Keratinocyte (primary cell): ENCODE results near the gene IGF1. TPM values are rescaled to one million over a fixed set of nuclear protein-coding genes. Genes with fewer than 3 reads are reported as not detected.

Experiments
- DNase-seq: peaks from one replicate; pipeline ENCODE4 v3.0.0-alpha.2; 2011; ENCODE audit warnings: low read depth, missing footprints, low spot score
- FAIRE-seq: peaks from 2 replicates; lab custom pipeline; 2011; peaks lifted over from hg19 to GRCh38; lab: Jason Lieb, UNC
- H2AFZ ChIP-seq: 2 replicates; pipeline ENCODE4 v1.6.0; 2012; ENCODE audit warnings: low read length, control low read depth, inconsistent platforms; ENCODE audit not compliant: control insufficient read depth
- H3K27ac ChIP-seq: 2 replicates; pipeline ENCODE4 v1.5.1; 2011; ENCODE audit warnings: low read length; ENCODE audit not compliant: control insufficient read depth, insufficient read depth
- H3K27me3 ChIP-seq: 3 replicates; pipeline ENCODE4 v1.6.0; 2011; ENCODE audit warnings: low read length; ENCODE audit not compliant: control insufficient read depth, insufficient read depth; ENCODE audit errors: extremely low read depth
- H3K36me3 ChIP-seq, 2 experiments: 2 replicates in 1 of 2; 3 replicates in 1 of 2; pipeline ENCODE4 v1.5.1; 2011; ENCODE audit warnings: low read length in 2 of 2, mild to moderate bottlenecking in 1 of 2; ENCODE audit not compliant: control insufficient read depth in 2 of 2, insufficient read depth in 2 of 2; ENCODE audit errors: extremely low read depth in 1 of 2
- H3K4me1 ChIP-seq: 3 replicates; pipeline ENCODE4 v1.5.1; 2011; ENCODE audit warnings: low read length; ENCODE audit not compliant: control insufficient read depth, insufficient read depth; ENCODE audit errors: extremely low read depth
- H3K4me2 ChIP-seq: 3 replicates; pipeline ENCODE4 v1.6.0; 2011; ENCODE audit warnings: low read depth, low read length; ENCODE audit not compliant: control insufficient read depth, insufficient read depth; ENCODE audit errors: extremely low read depth
- H3K4me3 ChIP-seq, 3 experiments: fragments of 200-600 bp in 1 of 3; sonication (generic) in 1 of 3; 2 replicates in 2 of 3; 3 replicates in 1 of 3; pipeline ENCODE4 v1.5.1; 2011 to 2016; ENCODE audit warnings: low read length in 3 of 3, mild to moderate bottlenecking in 3 of 3, control low read depth in 2 of 3, inconsistent platforms in 1 of 3, low read depth in 1 of 3, mixed read lengths in 1 of 3, mixed run types in 1 of 3, moderate library complexity in 1 of 3; ENCODE audit not compliant: control insufficient read depth in 2 of 3, insufficient read depth in 2 of 3; ENCODE audit errors: extremely low read depth in 1 of 3
- H3K79me2 ChIP-seq: 2 replicates; pipeline ENCODE4 v1.6.0; 2012; ENCODE audit warnings: low read length; ENCODE audit not compliant: control insufficient read depth, insufficient read depth
- H3K9ac ChIP-seq: 3 replicates; pipeline ENCODE4 v1.6.0; 2011; ENCODE audit warnings: low read length; ENCODE audit not compliant: control insufficient read depth, insufficient read depth; ENCODE audit errors: extremely low read depth
- H3K9me1 ChIP-seq: 3 replicates; pipeline ENCODE4 v1.6.0; 2011; ENCODE audit warnings: low read length; ENCODE audit not compliant: control insufficient read depth, insufficient read depth; ENCODE audit errors: extremely low read depth
- H3K9me3 ChIP-seq: 2 replicates; pipeline ENCODE4 v1.5.1; 2012; ENCODE audit warnings: low read depth, low read length; ENCODE audit not compliant: control insufficient read depth
- H4K20me1 ChIP-seq: 3 replicates; pipeline ENCODE4 v1.6.0; 2011; ENCODE audit warnings: low read length; ENCODE audit not compliant: control insufficient read depth, insufficient read depth; ENCODE audit errors: extremely low read depth
- CTCF ChIP-seq, 3 experiments: IDR thresholded peaks in 1 of 3; conservative IDR thresholded peaks in 1 of 3; optimal IDR thresholded peaks in 1 of 3; 2 replicates in 2 of 3; 3 replicates in 1 of 3; pipeline versions ENCODE3 to v1.5.1; 2011; ENCODE audit warnings: low read length in 3 of 3, mild to moderate bottlenecking in 3 of 3, moderate library complexity in 2 of 3, control low read depth in 1 of 3, inconsistent platforms in 1 of 3; ENCODE audit not compliant: insufficient read depth in 2 of 3; ENCODE audit errors: extremely low read depth in 1 of 3
- EZH2 ChIP-seq: IDR thresholded peaks from one replicate; pipeline ENCODE4 v1.6.1; 2012; ENCODE audit warnings: inconsistent platforms, mild to moderate bottlenecking, low read length, moderate library complexity
- dilution Hi-C: fragments of 300-500 bp; cut with MboI; formaldehyde crosslinking; loops from one replicate; pipeline ENCODE4 v1.7.0; 2020; ENCODE audit warnings: low sequenced_read_pairs; ENCODE audit not compliant: extremely low pct_ligation_motif_present
- polyA plus RNA-seq, 5 experiments: library from polyadenylated mRNA; depleted of rRNA in 3 of 5; stranded (reverse) in 3 of 5; stranded (forward) in 1 of 5; unstranded in 1 of 5; fragments of >200 nt; gene quantifications; 1 replicate in 1 of 5; 2 replicates in 3 of 5; 3 replicates in 1 of 5; pipeline versions ENCODE4 v1.2.1 to v1.2.3, GENCODE V29; 2011 to 2012; ENCODE audit warnings: missing spikeins in 2 of 5, low read depth in 1 of 5, low replicate concordance in 1 of 5

IGF1 gene
- polyA plus RNA-seq, 1 donor (not counting 4 experiments of a cell fraction or from before 2014, with no cell fraction given), result not detected

- no peaks in the 10 kb centered on the region for H3K27me3 ChIP-seq
- H3K9me3 ChIP-seq, result no peaks in the 10 kb centered on the region
- no peak overlapping the region for H3K4me2 ChIP-seq
- no peak for TF ChIP-seq EZH2
- TF ChIP-seq CTCF (optimal IDR thresholded peaks at IDR 0.05 in 1 of 3, IDR thresholded peaks at IDR 0.05 in 1 of 3, conservative IDR thresholded peaks at IDR 0.05 in 1 of 3; ENCODE audit: extremely low read depth in 1 of 3, insufficient read depth in 2 of 3, low read length in 3 of 3), result no peak
- dilution Hi-C loops, result no loop called here
- H3K4me1 ChIP-seq, result no peaks in the 10 kb centered on the region
- H3K27ac ChIP-seq, result no peak overlapping the region
- DNase-seq (no peak), FAIRE-seq (no peak)
- no peaks in the 10 kb centered on the region for H3K9me1 ChIP-seq
- H3K36me3 ChIP-seq, result no peaks in the 10 kb centered on the region
- H3K79me2 ChIP-seq, result no peaks in the 10 kb centered on the region
- no peaks in the 10 kb centered on the region for H4K20me1 ChIP-seq
- no peak overlapping the region for H3K9ac ChIP-seq
- no peak overlapping the region for H2AFZ ChIP-seq
- H3K4me3 ChIP-seq, result no peak overlapping the region
Observed at GRCh38 chr12:102510463-102510862, 30.1 kb upstream of the IGF1 start.

- no peak overlapping the region for H3K27ac ChIP-seq
- H3K36me3 ChIP-seq, result no peaks in the 10 kb centered on the region
- H3K4me2 ChIP-seq, result no peak overlapping the region
- no peaks in the 10 kb centered on the region for H3K9me3 ChIP-seq
- FAIRE-seq, result no peak
- no peak for TF ChIP-seq EZH2
- TF ChIP-seq CTCF (optimal IDR thresholded peaks at IDR 0.05 in 1 of 3, IDR thresholded peaks at IDR 0.05 in 1 of 3, conservative IDR thresholded peaks at IDR 0.05 in 1 of 3; ENCODE audit: extremely low read depth in 1 of 3, insufficient read depth in 2 of 3, low read length in 3 of 3), result no peak
- no peaks in the 10 kb centered on the region for H3K4me1 ChIP-seq
- H4K20me1 ChIP-seq, result no peaks in the 10 kb centered on the region
- no peak overlapping the region for H3K4me3 ChIP-seq
- DNase-seq, result no peak
- H3K79me2 ChIP-seq, result no peaks in the 10 kb centered on the region
- dilution Hi-C loops, result no loop called here
- H3K9me1 ChIP-seq, result no peaks in the 10 kb centered on the region
- H2AFZ ChIP-seq, result no peak overlapping the region
- no peak overlapping the region for H3K9ac ChIP-seq
- no peaks in the 10 kb centered on the region for H3K27me3 ChIP-seq
Observed at GRCh38 chr12:102510031-102510430, 29.7 kb upstream of the IGF1 start.
